SH-SY5Y (cell line): ENCODE measurements around the gene DAPK1.

Source experiments
- GATA2 ChIP-seq: IDR thresholded peaks from 2 replicates; pipeline ENCODE4 v1.6.1; 2011; ENCODE audit warnings: mild to moderate bottlenecking, low read depth, low read length
- GATA3 ChIP-seq: IDR thresholded peaks from 2 replicates; pipeline ENCODE4 v1.6.1; 2011; ENCODE audit warnings: low read depth, mild to moderate bottlenecking, low read length, moderate library complexity

- TF ChIP-seq GATA2, result no peak
- no peak for TF ChIP-seq GATA3
These were observed 253.8 kb downstream of the DAPK1 start for GRCh38 chr9:87751423-87751822.
